ENCODE data around the gene KCNIP1.

KCNIP1 gene

GRCh38 chr5:170628691-170629565 lies 125.1 kb downstream of the KCNIP1 start:
- no peak for DNase-seq (ENCODE audit: low read depth in 2 of 2)

- DNase-seq (ENCODE audit: low read depth in 2 of 2): no peak
Measured at GRCh38 chr5:170629566-170630175, 125.9 kb downstream of the KCNIP1 start.

- DNase-seq (ENCODE audit: low read depth in 2 of 2): no peak
Measured at GRCh38 chr5:170630226-170630625, 126.4 kb downstream of the KCNIP1 start.

GRCh38 chr5:170630711-170631141 lies 126.9 kb downstream of the KCNIP1 start:
- no peak for DNase-seq (ENCODE audit: low read depth in 2 of 2)

- no peak for DNase-seq (ENCODE audit: low read depth in 2 of 2)
Measured at GRCh38 chr5:170631466-170632195, 127.8 kb downstream of the KCNIP1 start.

- DNase-seq (ENCODE audit: low read depth in 2 of 2): no peak
Measured at GRCh38 chr5:170632266-170632984, 128.6 kb downstream of the KCNIP1 start.

- peak; percentile 34 to 59 for DNase-seq (ENCODE audit: low read depth in 2 of 2)
Measured at GRCh38 chr5:170632985-170633234, 129.1 kb downstream of the KCNIP1 start.

GRCh38 chr5:170633235-170634081 lies 129.6 kb downstream of the KCNIP1 start:
- no peak for DNase-seq (ENCODE audit: low read depth in 2 of 2)

GRCh38 chr5:170634256-170634990 lies 130.6 kb downstream of the KCNIP1 start:
- no peak for DNase-seq (ENCODE audit: low read depth in 2 of 2)

- DNase-seq (ENCODE audit: low read depth in 2 of 2): no peak
Measured at GRCh38 chr5:170635706-170636105, 131.9 kb downstream of the KCNIP1 start.

GRCh38 chr5:170636206-170636605 lies 132.4 kb downstream of the KCNIP1 start:
- DNase-seq (ENCODE audit: low read depth in 2 of 2): no peak

GRCh38 chr5:170636801-170637477 lies 133.1 kb downstream of the KCNIP1 start:
- DNase-seq (ENCODE audit: low read depth in 2 of 2): no peak

GRCh38 chr5:170638051-170638450 lies 134.2 kb downstream of the KCNIP1 start:
- DNase-seq (ENCODE audit: low read depth in 2 of 2): no peak

GRCh38 chr5:170638454-170639220 lies 134.8 kb downstream of the KCNIP1 start:
- DNase-seq (ENCODE audit: low read depth in 2 of 2): peak; percentile 59 to 79

GRCh38 chr5:170639221-170639925 lies 135.6 kb downstream of the KCNIP1 start:
- DNase-seq (ENCODE audit: low read depth in 2 of 2): no peak

- no peak for DNase-seq (ENCODE audit: low read depth in 2 of 2)
Measured at GRCh38 chr5:170640731-170641588, 137.1 kb downstream of the KCNIP1 start.

- DNase-seq (ENCODE audit: low read depth in 2 of 2): no peak
Measured at GRCh38 chr5:170641589-170642031, 137.8 kb downstream of the KCNIP1 start.

Measured in stimulated activated CD4-positive, alpha-beta T cell treated with anti-CD3 and anti-CD28 coated beads, Interleukin-4, amount 100 ng/mL, for 48 hours (primary cell).